ENCODE results near the gene MTNR1B. TPM values are rescaled to one million over a fixed set of nuclear protein-coding genes. Genes with fewer than 3 reads are reported as not detected.

MTNR1B gene
- total RNA-seq (not detected), polyA plus RNA-seq (not detected)
- long read RNA-seq, donor 1 = 0 reads
- long read RNA-seq, donor 2 = 0 reads
- long read RNA-seq, donor 3 = 0 reads
- long read RNA-seq, donor 4 = 0 reads
- long read RNA-seq, donor 5 = 0 reads

DNA sequence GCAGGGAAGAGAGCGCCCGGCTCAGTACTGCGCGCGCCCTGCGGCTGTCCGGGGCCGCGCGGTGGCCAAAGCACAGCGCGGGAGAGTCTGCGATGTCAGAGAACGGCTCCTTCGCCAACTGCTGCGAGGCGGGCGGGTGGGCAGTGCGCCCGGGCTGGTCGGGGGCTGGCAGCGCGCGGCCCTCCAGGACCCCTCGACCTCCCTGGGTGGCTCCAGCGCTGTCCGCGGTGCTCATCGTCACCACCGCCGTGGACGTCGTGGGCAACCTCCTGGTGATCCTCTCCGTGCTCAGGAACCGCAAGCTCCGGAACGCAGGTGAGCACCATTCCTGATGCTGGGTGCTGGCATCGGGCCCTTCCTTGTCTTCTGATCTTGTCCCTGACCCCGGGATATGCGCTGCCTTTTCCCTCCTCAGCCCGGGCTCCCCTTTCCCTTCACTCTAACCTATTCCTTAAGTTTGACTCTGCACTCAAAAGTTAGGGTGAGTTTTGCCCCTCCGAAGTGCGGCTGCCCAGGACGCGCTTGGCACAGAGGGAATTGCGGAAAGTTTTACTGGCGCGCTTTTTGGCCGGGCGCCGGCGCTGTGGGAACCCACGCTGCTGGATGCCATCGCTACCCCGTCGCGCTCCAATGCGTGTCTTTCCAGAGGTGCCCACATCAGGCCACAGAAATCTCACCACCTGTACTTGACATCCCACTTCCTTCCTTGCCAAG, at the start of gene MTNR1B:
MTNR1B (plus strand) TSS at position 18 of the 714 bp plus-strand sequence; CDS start at position 93, 75 bp downstream.
- H3K9ac ChIP-seq (ENCODE audit: insufficient read depth in 1 of 2, low read length in 2 of 2) = no peak within 1 kb of the TSS
- no peak for ATAC-seq (ENCODE audit: insufficient read depth, low FRiP score)
- no peak within 1 kb of the TSS for H3K4me3 ChIP-seq
- peak in 1 of 3 donors; percentile 25 for DNase-seq
- no peak within 1 kb of the TSS for H3K27ac ChIP-seq (ENCODE audit: low read depth in 1 of 2, low read length in 1 of 2)
- TF ChIP-seq CTCF (IDR thresholded peaks at IDR 0.05; ENCODE audit: control extremely low read depth, extremely low read depth) = no peak
- no peaks in the 10 kb centered on the region for H3K36me3 ChIP-seq (ENCODE audit: control insufficient read depth in 4 of 4, insufficient read depth in 4 of 4, low read length in 4 of 4)
- H3K9me3 ChIP-seq (ENCODE audit: control insufficient read depth in 4 of 4, insufficient read depth in 3 of 4, low read length in 3 of 4) = peaks cover 0 to 7% (median 0%) of the 10 kb centered on the region in 4 donors
- H3K4me1 ChIP-seq (ENCODE audit: control insufficient read depth in 5 of 5, insufficient read depth in 5 of 5, low read length in 5 of 5) = peaks cover 0 to 4% (median 0%) of the 10 kb centered on the region in 5 donors
- 9 to 11% methylated on average over 52 to 58 of the region's 58 CpGs for whole genome bisulfite sequencing, 2 donors
- H3K27me3 ChIP-seq (ENCODE audit: control insufficient read depth in 3 of 3, insufficient read depth in 3 of 3, low read length in 2 of 3) = peaks cover 11 to 36% (median 25%) of the 10 kb centered on the region in 3 donors

GRCh38 chr11:92920331-92920730, 49.1 kb upstream of the MTNR1B start:
- H3K4me1 ChIP-seq (ENCODE audit: control insufficient read depth in 5 of 5, insufficient read depth in 5 of 5, low read length in 5 of 5) = peaks cover 0 to 6% (median 0%) of the 10 kb centered on the region in 5 donors
- H3K9ac ChIP-seq (ENCODE audit: insufficient read depth in 1 of 2, low read length in 2 of 2) = no peak overlapping the region
- no peak overlapping the region for H3K4me3 ChIP-seq
- whole genome bisulfite sequencing, 2 donors = 44 to 57% methylated on average over 2 of the region's 2 CpGs
- DNase-seq (peak in 2 of 3 donors; percentile 46 to 60), ATAC-seq (ENCODE audit: insufficient read depth, low FRiP score) (no peak)
- no peaks in the 10 kb centered on the region for H3K36me3 ChIP-seq (ENCODE audit: control insufficient read depth in 4 of 4, insufficient read depth in 4 of 4, low read length in 4 of 4)
- no peak for TF ChIP-seq CTCF (IDR thresholded peaks at IDR 0.05; ENCODE audit: control extremely low read depth, extremely low read depth)
- H3K27ac ChIP-seq (ENCODE audit: low read depth in 1 of 2, low read length in 1 of 2) = no peak overlapping the region
- H3K27me3 ChIP-seq (ENCODE audit: control insufficient read depth in 3 of 3, insufficient read depth in 3 of 3, low read length in 2 of 3) = no peaks in the 10 kb centered on the region
- H3K9me3 ChIP-seq (ENCODE audit: control insufficient read depth in 4 of 4, insufficient read depth in 3 of 4, low read length in 3 of 4) = peaks cover 0 to 8% (median under 1%) of the 10 kb centered on the region in 4 donors

DNA sequence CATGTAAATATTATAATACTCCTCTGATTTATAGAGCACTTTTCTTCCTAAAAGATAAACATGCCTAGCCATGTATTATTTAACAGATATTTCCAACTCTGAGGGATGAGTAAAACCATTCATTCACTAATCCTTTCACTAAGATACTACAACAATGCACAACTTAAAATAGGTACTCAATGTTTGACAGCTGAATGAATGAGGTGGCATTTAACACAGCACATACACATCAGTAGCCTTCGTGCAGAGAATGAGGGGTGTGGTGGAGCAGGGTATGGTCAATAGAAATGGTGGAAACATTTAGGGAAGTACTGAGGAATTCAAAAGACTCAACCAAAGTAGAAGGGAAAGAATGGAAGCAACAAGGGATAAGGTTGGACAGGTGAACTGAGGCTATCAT, 46.7 kb upstream of the MTNR1B start:
- Histone ChIP-seq H3K4me1 (ENCODE audit: control insufficient read depth in 5 of 5, insufficient read depth in 5 of 5, low read length in 5 of 5) (peaks cover 0 to 6% (median 0%) of the 10 kb centered on the region in 5 donors), H3K9ac (ENCODE audit: insufficient read depth in 1 of 2, low read length in 2 of 2) (no peak overlapping the region), H3K36me3 (ENCODE audit: control insufficient read depth in 4 of 4, insufficient read depth in 4 of 4, low read length in 4 of 4) (no peaks in the 10 kb centered on the region), H3K27me3 (ENCODE audit: control insufficient read depth in 3 of 3, insufficient read depth in 3 of 3, low read length in 2 of 3) (no peaks in the 10 kb centered on the region), H3K9me3 (ENCODE audit: control insufficient read depth in 4 of 4, insufficient read depth in 3 of 4, low read length in 3 of 4) (peaks cover 0 to 6% (median 2%) of the 10 kb centered on the region in 4 donors), H3K27ac (ENCODE audit: low read depth in 1 of 2, low read length in 1 of 2) (no peak overlapping the region), H3K4me3 (no peak overlapping the region)
- no peak for TF ChIP-seq CTCF (IDR thresholded peaks at IDR 0.05; ENCODE audit: control extremely low read depth, extremely low read depth)
- DNase-seq (no peak), ATAC-seq (ENCODE audit: insufficient read depth, low FRiP score) (no peak)
- WGBS, 2 donors = 41 to 60% methylated on average over 1 of the region's 1 CpG

All from lung (tissue), 16 donors.